GM12875 (cell line): ENCODE results near the gene ARSH.
"Not testable (repeated sequence)": the region's sequence is repeated elsewhere in the genome, so short reads cannot be mapped to it uniquely, and the experiment has no call there.

Experiments used
- H3K4me3 ChIP-seq: one replicate; pipeline ENCODE4 v1.5.1; 2011; ENCODE audit warnings: low read depth, low read length, control low read depth
- CTCF ChIP-seq: IDR thresholded peaks from 2 replicates; pipeline ENCODE4 v1.5.1; 2011; ENCODE audit warnings: low read depth, mild to moderate bottlenecking, control low read depth, inconsistent platforms, low read length, moderate library complexity, borderline replicate concordance; ENCODE audit not compliant: insufficient read depth

ARSH gene

GRCh38 chrX:3037218-3037617, 30.9 kb downstream of the ARSH start:
- TF ChIP-seq CTCF = no peak
- no peak overlapping the region for H3K4me3 ChIP-seq

GRCh38 chrX:3044196-3044595, 37.9 kb downstream of the ARSH start:
- H3K4me3 ChIP-seq = no peak overlapping the region
- no peak for TF ChIP-seq CTCF

GRCh38 chrX:3044671-3045070, 38.3 kb downstream of the ARSH start:
- TF ChIP-seq CTCF = no peak
- H3K4me3 ChIP-seq = no peak overlapping the region

GRCh38 chrX:3046253-3047240, 40.2 kb downstream of the ARSH start:
- no peak for TF ChIP-seq CTCF
- H3K4me3 ChIP-seq = no peak overlapping the region

GRCh38 chrX:3050523-3051175, 44.3 kb downstream of the ARSH start:
- H3K4me3 ChIP-seq = not testable (repeated sequence)

GRCh38 chrX:3052860-3053259, 46.5 kb downstream of the ARSH start:
- H3K4me3 ChIP-seq = no peak overlapping the region
- TF ChIP-seq CTCF = no peak

- H3K4me3 ChIP-seq = no peak overlapping the region
- no peak for TF ChIP-seq CTCF
Measured at GRCh38 chrX:3066555-3066954, 60.2 kb downstream of the ARSH start.
